H7 (cell line): ENCODE measurements around the gene ERAP2. TPM values are rescaled to one million over a fixed set of nuclear protein-coding genes. Genes with fewer than 3 reads are reported as not detected.
"Not testable (repeated sequence)": the region's sequence is repeated elsewhere in the genome, so short reads cannot be mapped to it uniquely, and the experiment has no call there.

Experiments
- DNase-seq: peaks from one replicate; pipeline ENCODE4 v3.0.0; 2012
- H3K27me3 ChIP-seq: 2 replicates; pipeline ENCODE4 v1.6.0; 2011; ENCODE audit warnings: mild to moderate bottlenecking, low read length; ENCODE audit not compliant: control insufficient read depth, insufficient read depth
- H3K36me3 ChIP-seq: replicated peaks from 2 replicates; pipeline ENCODE4 v1.5.1; 2011; ENCODE audit warnings: low read length; ENCODE audit not compliant: control insufficient read depth, insufficient read depth
- H3K4me3 ChIP-seq: 2 replicates; pipeline ENCODE4 v1.5.1; 2011; ENCODE audit warnings: low read depth, mild to moderate bottlenecking, control low read depth, low read length, moderate library complexity; ENCODE audit not compliant: insufficient read depth
- total RNA-seq: library from RNA; depleted of rRNA; stranded (reverse); fragments of >200 nt; shearing (Covaris generic); gene quantifications from 2 replicates; pipeline ENCODE4 v1.2.3, GENCODE V29; 2014; rRNA removed

ERAP2 gene
- 0.67 TPM in 1 of 2 replicates, not detected in the other for total RNA-seq

- H3K27me3 ChIP-seq, result no peaks in the 10 kb centered on the region
- no peaks in the 10 kb centered on the region for H3K36me3 ChIP-seq
- H3K4me3 ChIP-seq, result no peak within 1 kb of the TSS
- no peak for DNase-seq
Measured at GRCh38 chr5:96876292-96876850, at the start of gene ERAP2. Gene ERAP2 (plus strand): TSS chr5:96876500. CDS start chr5:96879686, 3,186 bp downstream.

GRCh38 chr5:96829297-96829696 lies 47.0 kb upstream of the ERAP2 start:
- no peak for DNase-seq
- Histone ChIP-seq H3K27me3 (no peaks in the 10 kb centered on the region), H3K36me3 (no peaks in the 10 kb centered on the region), H3K4me3 (no peak overlapping the region)

- Histone ChIP-seq H3K27me3 (no peaks in the 10 kb centered on the region), H3K36me3 (no peaks in the 10 kb centered on the region), H3K4me3 (no peak overlapping the region)
- no peak for DNase-seq
Measured at GRCh38 chr5:96834016-96834415, 42.3 kb upstream of the ERAP2 start.

DNA sequence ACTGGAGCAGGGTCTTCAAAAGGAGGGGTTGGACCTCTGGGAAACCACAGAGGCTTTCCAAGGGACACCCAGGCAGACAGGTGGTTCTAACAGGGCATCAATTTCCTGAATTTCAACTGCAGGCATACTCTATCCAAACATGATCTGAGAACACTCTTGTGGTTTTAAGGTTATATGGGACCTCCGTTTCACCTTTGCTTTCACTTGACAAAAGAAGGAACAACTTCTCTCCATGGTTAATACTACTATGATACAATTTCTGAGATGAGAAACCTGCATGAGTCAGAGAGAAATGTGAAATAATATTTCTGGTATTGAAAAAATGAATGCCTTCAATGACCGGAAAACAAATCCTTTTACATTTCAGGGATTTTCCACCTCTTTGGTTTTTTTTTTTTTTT lies 40.5 kb upstream of the ERAP2 start:
- Histone ChIP-seq H3K36me3 (no peaks in the 10 kb centered on the region), H3K27me3 (no peaks in the 10 kb centered on the region), H3K4me3 (no peak overlapping the region)
- no peak for DNase-seq

GRCh38 chr5:96836817-96837216 lies 39.5 kb upstream of the ERAP2 start:
- no peaks in the 10 kb centered on the region for H3K36me3 ChIP-seq
- no peak overlapping the region for H3K4me3 ChIP-seq
- no peak for DNase-seq
- H3K27me3 ChIP-seq, result no peaks in the 10 kb centered on the region

DNA sequence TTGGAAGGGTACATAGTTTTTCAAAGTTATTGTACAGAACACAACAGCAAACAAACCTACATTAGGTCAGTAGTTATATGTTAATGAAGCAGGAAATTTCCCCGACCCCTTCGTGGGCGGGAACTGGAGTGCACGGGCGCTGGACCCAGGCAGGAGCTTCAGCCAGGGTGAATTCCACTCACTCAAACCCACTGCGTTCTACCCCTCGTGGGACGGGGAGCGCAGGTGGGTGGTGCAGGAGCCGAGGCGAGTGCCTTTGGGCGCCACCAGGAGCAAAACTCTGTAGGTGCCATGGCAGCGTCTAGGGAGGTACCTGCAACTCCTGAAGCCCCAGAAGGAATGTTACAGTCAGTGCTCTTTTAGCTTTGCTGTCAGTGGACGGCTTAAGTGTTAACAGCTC lies 39.0 kb upstream of the ERAP2 start:
- no peak for DNase-seq
- no peak overlapping the region for H3K4me3 ChIP-seq
- H3K27me3 ChIP-seq, result no peaks in the 10 kb centered on the region
- H3K36me3 ChIP-seq, result no peaks in the 10 kb centered on the region

GRCh38 chr5:96838201-96839070 lies 37.9 kb upstream of the ERAP2 start:
- DNase-seq, result no peak
- H3K36me3 ChIP-seq, result no peaks in the 10 kb centered on the region
- no peaks in the 10 kb centered on the region for H3K27me3 ChIP-seq
- no peak overlapping the region for H3K4me3 ChIP-seq

DNA sequence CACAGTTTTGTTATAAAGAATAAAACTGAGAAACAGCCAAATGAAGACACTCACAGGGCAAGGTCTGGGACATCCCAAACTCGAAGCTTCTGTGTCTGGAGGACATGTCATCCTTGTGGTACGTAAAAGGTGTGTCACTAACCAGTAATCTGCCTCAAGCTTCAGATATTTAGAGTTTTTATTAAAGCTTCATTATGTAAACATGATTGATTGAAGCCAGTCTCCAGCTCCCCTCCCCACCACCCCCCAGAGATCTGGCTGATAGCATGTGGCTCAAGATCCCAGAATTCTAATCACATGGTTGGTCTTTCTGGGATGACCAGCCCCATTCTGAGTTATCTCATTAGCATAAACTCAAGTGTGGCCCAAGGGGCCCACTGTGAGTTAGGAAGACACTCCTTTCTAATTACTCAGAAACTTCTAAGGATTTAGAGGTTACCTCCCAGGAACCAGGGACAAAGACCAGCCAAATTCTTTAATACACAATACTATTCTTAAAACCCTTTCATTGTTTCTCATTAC lies 37.2 kb upstream of the ERAP2 start:
- H3K27me3 ChIP-seq, result no peaks in the 10 kb centered on the region
- no peak overlapping the region for H3K4me3 ChIP-seq
- DNase-seq, result no peak
- no peaks in the 10 kb centered on the region for H3K36me3 ChIP-seq

DNA sequence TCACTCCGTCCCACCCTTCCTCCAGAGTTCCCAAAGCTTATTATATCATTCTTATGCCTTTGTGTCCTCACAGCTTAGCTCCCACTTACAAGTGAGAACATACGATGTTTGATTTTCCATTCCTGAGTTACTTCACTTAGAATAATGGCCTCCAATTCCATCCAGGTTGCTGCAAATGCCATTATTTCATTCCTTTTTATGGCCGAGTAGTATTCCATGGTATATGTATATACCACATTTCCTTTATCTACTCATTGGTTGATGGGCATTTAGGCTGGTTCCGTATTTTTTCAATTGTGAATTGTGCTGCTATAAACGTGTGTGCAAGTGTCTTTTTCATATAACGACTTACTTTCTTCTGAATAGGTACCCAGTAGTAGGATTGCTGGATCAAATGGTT lies 34.4 kb upstream of the ERAP2 start:
- H3K27me3 ChIP-seq, DNase-seq, H3K4me3 ChIP-seq, H3K36me3 ChIP-seq: not testable (repeated sequence)

- H3K4me3 ChIP-seq, result no peak overlapping the region
- DNase-seq, result no peak
- H3K36me3 ChIP-seq, result no peaks in the 10 kb centered on the region
- H3K27me3 ChIP-seq, result no peaks in the 10 kb centered on the region
Measured at GRCh38 chr5:96843140-96843539, 33.2 kb upstream of the ERAP2 start.

DNA sequence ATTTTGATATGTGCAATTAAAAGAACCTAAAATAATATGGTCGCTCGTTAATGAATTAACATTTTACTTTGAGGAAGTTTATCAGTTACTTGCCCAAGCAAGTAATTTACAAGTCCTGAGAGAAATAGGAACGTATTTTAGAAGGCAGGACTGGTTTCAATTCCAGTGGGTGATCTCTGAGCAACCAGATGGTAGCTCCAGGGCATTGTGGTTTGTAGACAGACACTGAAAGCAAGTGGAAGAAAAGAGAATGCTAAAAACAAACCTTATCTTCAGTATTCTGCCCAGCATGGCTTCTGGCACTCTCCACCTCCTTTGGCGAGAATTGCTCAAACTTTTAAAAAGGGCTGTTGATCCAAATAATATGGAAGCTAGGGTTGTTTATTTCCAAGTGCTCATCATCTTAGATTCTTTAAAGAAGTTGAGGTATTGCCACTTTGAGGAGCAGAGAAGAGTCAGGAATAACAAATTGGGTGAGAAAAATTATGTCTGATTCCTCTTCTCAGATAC lies 31.8 kb upstream of the ERAP2 start:
- no peak for DNase-seq
- Histone ChIP-seq H3K27me3 (no peaks in the 10 kb centered on the region), H3K4me3 (no peak overlapping the region), H3K36me3 (no peaks in the 10 kb centered on the region)

DNA sequence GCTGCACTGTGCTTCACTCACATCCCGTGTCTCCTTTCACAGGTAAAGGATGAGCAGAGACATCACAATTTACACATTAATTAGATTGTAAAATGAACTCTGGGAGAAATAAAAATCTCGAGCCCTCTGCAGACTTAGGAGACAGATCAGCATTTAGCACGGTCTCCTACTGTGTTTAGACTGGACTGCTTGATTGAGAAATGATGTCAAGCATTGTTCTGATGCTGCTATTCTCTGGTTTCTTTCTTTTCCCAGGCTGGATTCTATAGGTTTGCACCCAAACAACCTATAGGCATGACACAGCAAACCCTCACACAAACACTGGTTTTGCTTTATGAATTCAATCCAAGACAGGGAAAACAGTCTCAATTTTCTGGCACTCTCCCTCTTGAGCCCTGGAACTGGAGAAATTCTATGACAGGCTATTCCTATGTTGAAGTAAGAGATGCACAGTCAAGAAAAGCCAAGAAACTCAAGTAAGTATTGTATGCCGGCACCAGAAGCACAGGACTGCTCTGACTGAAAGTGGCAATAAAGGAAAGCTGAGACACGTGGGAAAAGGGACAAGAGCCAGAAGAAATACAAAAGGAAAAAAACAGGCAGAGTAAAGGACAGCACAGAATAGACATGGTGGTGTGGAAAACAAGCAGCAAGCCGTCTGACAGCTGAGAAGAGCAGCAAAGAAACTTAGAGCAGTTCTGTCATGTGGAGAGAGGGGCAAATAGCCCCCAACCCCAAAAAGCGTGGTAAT lies 24.8 kb upstream of the ERAP2 start:
- no peaks in the 10 kb centered on the region for H3K36me3 ChIP-seq
- H3K4me3 ChIP-seq, result no peak overlapping the region
- H3K27me3 ChIP-seq, result no peaks in the 10 kb centered on the region
- DNase-seq, result no peak

DNA sequence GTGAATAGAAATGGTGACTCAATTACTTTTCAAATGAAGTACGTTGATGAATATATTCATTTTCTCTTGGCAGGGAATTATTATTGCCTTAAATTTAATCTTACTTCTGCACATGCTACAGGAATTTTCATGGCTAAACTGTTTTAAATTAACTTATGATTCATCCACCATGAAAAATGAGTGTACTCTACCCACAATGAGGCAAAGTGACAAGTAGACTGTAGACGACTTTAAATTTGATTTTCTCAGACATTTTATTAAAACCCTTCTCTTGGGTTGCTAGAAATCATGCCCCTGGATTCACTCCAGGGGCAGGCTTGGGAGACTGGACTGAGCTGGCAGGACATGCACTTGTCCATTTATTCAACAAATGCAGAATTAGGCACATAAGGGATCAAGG lies 23.5 kb upstream of the ERAP2 start:
- H3K27me3 ChIP-seq, result no peaks in the 10 kb centered on the region

GRCh38 chr5:96854067-96854466 lies 22.2 kb upstream of the ERAP2 start:
- Histone ChIP-seq H3K4me3 (no peak overlapping the region), H3K27me3 (no peaks in the 10 kb centered on the region), H3K36me3 (no peaks in the 10 kb centered on the region)
- no peak for DNase-seq

More for the DNA sequence above, 23.5 kb upstream of the ERAP2 start:
- no peak for DNase-seq
- H3K36me3 ChIP-seq, result no peaks in the 10 kb centered on the region
- no peak overlapping the region for H3K4me3 ChIP-seq
